HEK293 (cell line): ENCODE measurements around the gene ANO1.

Experiments
- REPIN1 ChIP-seq: fragments of 450-650 bp; formaldehyde crosslinking; IDR thresholded peaks from 2 replicates; pipeline ENCODE4 v1.5.1; 2017; ENCODE audit warnings: missing biosample characterization, missing genetic modification characterization, low read depth
- ZNF121 ChIP-seq: fragments of 450-650 bp; formaldehyde crosslinking; IDR thresholded peaks from 2 replicates; pipeline ENCODE4 v1.5.1; 2016; ENCODE audit warnings: missing biosample characterization, missing genetic modification characterization
- TF ChIP-seq, protein P1 (sequence below): fragments of 450-650 bp; formaldehyde crosslinking; IDR thresholded peaks from 2 replicates; pipeline ENCODE4 v1.5.1; 2016; ENCODE audit warnings: missing biosample characterization, missing genetic modification characterization, low read depth

- TF ChIP-seq ZNF121, result no peak
- TF ChIP-seq, protein P1, sequence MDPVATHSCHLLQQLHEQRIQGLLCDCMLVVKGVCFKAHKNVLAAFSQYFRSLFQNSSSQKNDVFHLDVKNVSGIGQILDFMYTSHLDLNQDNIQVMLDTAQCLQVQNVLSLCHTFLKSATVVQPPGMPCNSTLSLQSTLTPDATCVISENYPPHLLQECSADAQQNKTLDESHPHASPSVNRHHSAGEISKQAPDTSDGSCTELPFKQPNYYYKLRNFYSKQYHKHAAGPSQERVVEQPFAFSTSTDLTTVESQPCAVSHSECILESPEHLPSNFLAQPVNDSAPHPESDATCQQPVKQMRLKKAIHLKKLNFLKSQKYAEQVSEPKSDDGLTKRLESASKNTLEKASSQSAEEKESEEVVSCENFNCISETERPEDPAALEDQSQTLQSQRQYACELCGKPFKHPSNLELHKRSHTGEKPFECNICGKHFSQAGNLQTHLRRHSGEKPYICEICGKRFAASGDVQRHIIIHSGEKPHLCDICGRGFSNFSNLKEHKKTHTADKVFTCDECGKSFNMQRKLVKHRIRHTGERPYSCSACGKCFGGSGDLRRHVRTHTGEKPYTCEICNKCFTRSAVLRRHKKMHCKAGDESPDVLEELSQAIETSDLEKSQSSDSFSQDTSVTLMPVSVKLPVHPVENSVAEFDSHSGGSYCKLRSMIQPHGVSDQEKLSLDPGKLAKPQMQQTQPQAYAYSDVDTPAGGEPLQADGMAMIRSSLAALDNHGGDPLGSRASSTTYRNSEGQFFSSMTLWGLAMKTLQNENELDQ (tag by site-specific recombination), result no peak
- no peak for TF ChIP-seq REPIN1 (tag by site-specific recombination)
Observed at GRCh38 chr11:70090961-70091381, 12.9 kb downstream of the ANO1 start.
